GM13976 (cell line): ENCODE measurements around the gene ARHGEF25.

Experiments
- DNase-seq: peaks from one replicate; pipeline ENCODE4 v3.0.0; 2012; ENCODE audit warnings: low spot score
- in situ Hi-C: fragments of 300-500 bp; cut with MboI; formaldehyde crosslinking; loops from one replicate; pipeline ENCODE4 v1.12.0; 2022; ENCODE audit warnings: low sequenced_read_pairs, mixed read lengths, inconsistent platforms; ENCODE audit not compliant: unreplicated experiment
- TF ChIP-seq, protein P1 (sequence below): IDR thresholded peaks from 2 replicates; pipeline ENCODE4 v1.5.1; 2012; ENCODE audit warnings: borderline replicate concordance, mild to moderate bottlenecking; ENCODE audit not compliant: insufficient read depth; ENCODE audit errors: extremely low read depth, missing control alignments, control extremely low read depth

Gene ARHGEF25

GRCh38 chr12:57618966-57619433, 7.8 kb downstream of the ARHGEF25 start:
- in situ Hi-C loops, result no loop called here
- peak; percentile 15 for DNase-seq
- TF ChIP-seq, protein P1, sequence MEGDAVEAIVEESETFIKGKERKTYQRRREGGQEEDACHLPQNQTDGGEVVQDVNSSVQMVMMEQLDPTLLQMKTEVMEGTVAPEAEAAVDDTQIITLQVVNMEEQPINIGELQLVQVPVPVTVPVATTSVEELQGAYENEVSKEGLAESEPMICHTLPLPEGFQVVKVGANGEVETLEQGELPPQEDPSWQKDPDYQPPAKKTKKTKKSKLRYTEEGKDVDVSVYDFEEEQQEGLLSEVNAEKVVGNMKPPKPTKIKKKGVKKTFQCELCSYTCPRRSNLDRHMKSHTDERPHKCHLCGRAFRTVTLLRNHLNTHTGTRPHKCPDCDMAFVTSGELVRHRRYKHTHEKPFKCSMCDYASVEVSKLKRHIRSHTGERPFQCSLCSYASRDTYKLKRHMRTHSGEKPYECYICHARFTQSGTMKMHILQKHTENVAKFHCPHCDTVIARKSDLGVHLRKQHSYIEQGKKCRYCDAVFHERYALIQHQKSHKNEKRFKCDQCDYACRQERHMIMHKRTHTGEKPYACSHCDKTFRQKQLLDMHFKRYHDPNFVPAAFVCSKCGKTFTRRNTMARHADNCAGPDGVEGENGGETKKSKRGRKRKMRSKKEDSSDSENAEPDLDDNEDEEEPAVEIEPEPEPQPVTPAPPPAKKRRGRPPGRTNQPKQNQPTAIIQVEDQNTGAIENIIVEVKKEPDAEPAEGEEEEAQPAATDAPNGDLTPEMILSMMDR, result no peak

- in situ Hi-C loops, result no loop called here
- peak; percentile 46 for DNase-seq
- TF ChIP-seq, protein P1, result no peak
Observed at GRCh38 chr12:57619434-57620244, 8.4 kb downstream of the ARHGEF25 start.

- DNase-seq, result no peak
- TF ChIP-seq, protein P1, result no peak
- in situ Hi-C loops, result no loop called here
Observed at GRCh38 chr12:57620245-57620935, 9.2 kb downstream of the ARHGEF25 start.

GRCh38 chr12:57620936-57621496, 9.8 kb downstream of the ARHGEF25 start:
- TF ChIP-seq, protein P1, result no peak
- in situ Hi-C loops, result no loop called here
- peak; percentile 60 for DNase-seq

DNA sequence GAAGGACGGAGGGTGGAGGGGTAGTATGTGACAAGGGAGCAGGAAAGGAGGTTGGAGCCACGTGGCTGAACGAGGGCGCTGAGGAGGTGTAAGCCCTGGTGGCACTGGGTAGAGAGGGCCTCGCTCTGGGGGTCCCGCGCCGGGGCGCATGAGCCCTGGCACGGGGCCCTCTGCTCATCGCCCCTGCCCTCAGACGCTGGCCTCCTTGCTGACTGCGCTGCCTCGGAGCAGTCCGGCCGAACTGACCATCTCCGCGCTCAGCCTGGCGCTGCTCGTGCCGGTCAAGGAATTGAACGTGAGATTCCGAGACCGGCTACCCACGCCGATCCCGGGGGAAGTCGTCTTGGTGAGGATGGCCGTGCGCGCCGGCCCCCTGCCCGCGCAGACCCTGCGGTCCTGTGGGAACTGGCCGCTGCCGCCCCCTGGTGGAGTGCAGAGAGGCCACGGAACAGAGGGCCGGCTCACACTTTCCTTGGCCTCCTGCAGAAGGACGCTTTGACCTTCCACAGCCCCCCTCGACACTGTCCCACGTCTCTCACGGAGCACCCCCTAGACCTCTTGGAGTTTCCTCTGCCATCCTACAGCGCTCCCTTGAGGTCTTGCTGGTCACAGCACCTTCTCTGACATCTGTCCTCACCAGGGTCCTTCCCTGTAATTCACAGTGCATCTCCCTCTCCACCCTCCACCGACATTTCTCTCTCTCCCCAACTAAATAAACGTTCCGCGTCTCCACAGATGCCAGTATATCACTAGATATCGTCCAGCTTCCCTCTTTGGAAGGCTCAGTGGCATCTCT, 10.5 kb downstream of the ARHGEF25 start:
- TF ChIP-seq, protein P1, result peak; percentile 88
- in situ Hi-C loops, result no loop called here
- DNase-seq, result peak; percentile 87
